ENCODE measurements around the gene ADGRD2.

The ADGRD2 gene

GRCh38 chr9:124514125-124514524, 63.9 kb downstream of the ADGRD2 start:
- no peak for DNase-seq

- no peak for DNase-seq
Observed at GRCh38 chr9:124514874-124515273, 64.6 kb downstream of the ADGRD2 start.

- DNase-seq = no peak
Observed at GRCh38 chr9:124517600-124517999, 67.3 kb downstream of the ADGRD2 start.

DNA sequence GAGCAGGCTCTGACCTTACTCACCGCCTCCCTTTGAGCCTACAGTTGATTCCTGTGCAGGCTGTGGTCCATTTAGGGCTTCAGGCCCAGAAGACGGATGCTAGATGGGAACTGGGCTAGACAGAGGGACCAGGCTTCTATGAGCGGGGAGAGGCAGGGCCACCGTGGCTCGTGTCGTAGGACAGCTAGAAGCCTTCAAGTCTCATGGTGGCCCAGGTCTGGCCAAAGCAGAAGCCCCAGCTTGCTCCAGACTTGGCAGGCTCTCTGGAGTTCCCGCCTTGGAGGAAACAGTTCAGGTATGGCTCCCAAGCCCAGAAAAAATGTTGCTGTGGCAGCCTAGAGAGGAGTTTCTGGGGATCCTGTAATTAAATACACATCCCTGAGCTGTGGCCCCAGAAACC, 67.9 kb downstream of the ADGRD2 start:
- no peak for DNase-seq

GRCh38 chr9:124520206-124520596, 70.0 kb downstream of the ADGRD2 start:
- DNase-seq = no peak

- DNase-seq = no peak
Observed at GRCh38 chr9:124521142-124521541, 70.9 kb downstream of the ADGRD2 start.

DNA sequence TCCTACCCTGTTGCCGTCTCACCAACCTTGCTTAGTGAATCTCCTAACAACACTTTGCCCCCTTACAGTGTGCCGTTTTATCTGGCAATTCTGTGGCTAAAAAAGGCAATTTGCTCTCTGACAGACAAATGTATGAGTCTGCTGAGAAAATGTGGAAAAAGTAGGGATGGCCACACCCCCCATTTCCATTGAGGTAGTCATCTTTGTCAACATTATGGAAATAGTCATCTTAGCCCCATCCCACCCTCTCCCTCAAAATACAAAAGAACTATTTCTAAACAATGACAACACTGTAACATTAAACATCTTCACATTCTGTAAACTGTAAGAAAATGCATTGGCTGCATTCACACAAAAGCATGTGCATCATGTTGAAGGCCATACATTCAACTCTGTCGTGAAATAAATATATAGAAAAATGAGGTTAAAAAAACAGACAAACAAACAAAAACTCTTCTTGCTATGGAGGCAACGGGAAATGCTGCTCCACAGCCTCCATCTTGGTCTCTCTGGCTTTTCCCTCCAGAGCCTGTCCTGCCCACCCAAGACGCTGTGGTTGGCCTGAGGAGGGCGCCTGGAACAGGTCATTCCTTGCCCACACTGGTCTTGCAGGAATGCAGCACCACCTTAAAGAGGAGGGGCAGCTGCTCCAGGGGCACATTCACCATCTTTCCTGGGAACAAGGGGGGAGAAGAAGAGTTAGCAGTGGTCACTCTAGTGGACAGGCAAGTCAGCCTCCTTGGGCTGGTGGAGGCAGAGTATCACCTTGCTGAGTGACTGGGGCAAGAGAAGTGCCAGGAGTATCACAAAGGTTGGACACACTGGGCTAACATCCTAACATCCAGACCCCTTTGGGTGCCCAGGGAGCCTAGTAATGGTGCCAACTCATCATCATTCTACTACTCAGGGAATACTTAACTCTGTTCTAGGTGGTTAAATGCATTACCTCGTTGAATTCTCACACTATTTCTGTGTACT, 72.2 kb downstream of the ADGRD2 start:
- DNase-seq = no peak

GRCh38 chr9:124526174-124526573, 75.9 kb downstream of the ADGRD2 start:
- no peak for DNase-seq

GRCh38 chr9:124527781-124528180, 77.5 kb downstream of the ADGRD2 start:
- no peak for DNase-seq
